ENCODE results near the gene JPH3. TPM values are rescaled to one million over a fixed set of nuclear protein-coding genes. Genes with fewer than 3 reads are reported as not detected.

JPH3 gene
- polyA plus RNA-seq, 1 donor from 2014 or later: 22.2 TPM

- Histone ChIP-seq H3K27ac (ENCODE audit: low read length) (peak overlapping the region; percentile 61), H2AFZ (ENCODE audit: low read depth, low read length) (peak overlapping the region; percentile 73), H3K9me3 (ENCODE audit: low read length) (no peaks in the 10 kb centered on the region), H3K79me2 (replicated peaks; ENCODE audit: insufficient read depth, low read length) (peaks cover 27% of the 10 kb centered on the region), H4K20me1 (ENCODE audit: insufficient read depth) (peaks cover 10% of the 10 kb centered on the region), H3F3A (ENCODE audit: insufficient read depth, low read length, poor library complexity, severe bottlenecking) (no peaks in the 10 kb centered on the region), H3K9me2 (ENCODE audit: insufficient read depth, low read length) (no peaks in the 10 kb centered on the region), H3K27me3 (ENCODE audit: insufficient read depth, low read depth, low read length) (no peaks in the 10 kb centered on the region), H3K4me3 (ENCODE audit: low read length) (peak overlapping the region; percentile 100), H3K4me2 (ENCODE audit: low read length) (peak overlapping the region; percentile 78), H3K36me3 (ENCODE audit: insufficient read depth, low read length) (no peaks in the 10 kb centered on the region), H3K9ac (ENCODE audit: low read length) (peak overlapping the region; percentile 85)
- no peak for TF ChIP-seq RAD21 (conservative IDR thresholded peaks at IDR 0.05)
- TF ChIP-seq EP300 (conservative IDR thresholded peaks at IDR 0.05; ENCODE audit: poor library complexity, severe bottlenecking): no peak
- peak; percentile 56 for TF ChIP-seq MXI1 (conservative IDR thresholded peaks at IDR 0.05; ENCODE audit: poor library complexity, severe bottlenecking)
- TF ChIP-seq REST (IDR thresholded peaks at IDR 0.05; ENCODE audit: borderline replicate concordance): peak; percentile 22
- TF ChIP-seq POLR2AphosphoS5 (IDR thresholded peaks at IDR 0.05): peak; percentile 22
Measured at GRCh38 chr16:87602821-87603683, 744 bp downstream of the JPH3 start.

GRCh38 chr16:87603684-87604633 is 1.7 kb downstream of the JPH3 start:
- peaks cover 27% of the 10 kb centered on the region for H3K79me2 ChIP-seq (replicated peaks; ENCODE audit: insufficient read depth, low read length)
- H3K4me2 ChIP-seq (ENCODE audit: low read length): peak overlapping the region; percentile 78
- no peaks in the 10 kb centered on the region for H3K9me3 ChIP-seq (ENCODE audit: low read length)
- peak overlapping the region; percentile 100 for H3K4me3 ChIP-seq (ENCODE audit: low read length)
- H3K27ac ChIP-seq (ENCODE audit: low read length): peak overlapping the region; percentile 61
- no peaks in the 10 kb centered on the region for H3F3A ChIP-seq (ENCODE audit: insufficient read depth, low read length, poor library complexity, severe bottlenecking)
- H2AFZ ChIP-seq (ENCODE audit: low read depth, low read length): no peak overlapping the region
- H3K27me3 ChIP-seq (ENCODE audit: insufficient read depth, low read depth, low read length): no peaks in the 10 kb centered on the region
- no peaks in the 10 kb centered on the region for H3K9me2 ChIP-seq (ENCODE audit: insufficient read depth, low read length)
- peak overlapping the region; percentile 85 for H3K9ac ChIP-seq (ENCODE audit: low read length)
- no peaks in the 10 kb centered on the region for H3K36me3 ChIP-seq (ENCODE audit: insufficient read depth, low read length)
- peaks cover 10% of the 10 kb centered on the region for H4K20me1 ChIP-seq (ENCODE audit: insufficient read depth)
- TF ChIP-seq TAF1 (IDR thresholded peaks at IDR 0.05; ENCODE audit: low read depth): peak; percentile 30
- TF ChIP-seq RAD21 (conservative IDR thresholded peaks at IDR 0.05): peak; percentile 22
- no peak for TF ChIP-seq CTCF (IDR thresholded peaks at IDR 0.05; ENCODE audit: poor library complexity, severe bottlenecking)
- no peak for TF ChIP-seq EZH2 (IDR thresholded peaks at IDR 0.05; ENCODE audit: borderline replicate concordance, insufficient read depth, low read length, poor library complexity, severe bottlenecking)
- peak; percentile 19 for TF ChIP-seq SMC3 (conservative IDR thresholded peaks at IDR 0.05; ENCODE audit: poor library complexity)
- TF ChIP-seq MXI1 (conservative IDR thresholded peaks at IDR 0.05; ENCODE audit: poor library complexity, severe bottlenecking): peak; percentile 57
